Right forelimb (tissue), 1 donor: ENCODE measurements around the gene ZNF776.
"Not testable (repeated sequence)": the region's sequence is repeated elsewhere in the genome, so short reads cannot be mapped to it uniquely, and the experiment has no call there.

Experiments
- DNase-seq: peaks from one replicate; pipeline ENCODE4 v3.0.0-alpha.2; 2018

ZNF776 gene

GRCh38 chr19:57746580-57747471 is at the start of gene ZNF776:
TSS of gene ZNF776 (plus strand) at chr19:57746815. CDS start at chr19:57747059, 244 bp downstream.
- DNase-seq, result peak; percentile 87

- DNase-seq, result no peak
Measured at GRCh38 chr19:57701625-57702024, 45.0 kb upstream of the ZNF776 start.

- DNase-seq, result no peak
Measured at GRCh38 chr19:57706346-57706745, 40.3 kb upstream of the ZNF776 start.

GRCh38 chr19:57708641-57709361 is 37.8 kb upstream of the ZNF776 start, which contains the start of gene ZNF154:
TSS of gene ZNF154 (minus strand) at chr19:57709204. CDS start at chr19:57708971, 233 bp downstream.
- DNase-seq, result peak; percentile 82

GRCh38 chr19:57709616-57710015 is 37.0 kb upstream of the ZNF776 start:
- DNase-seq, result no peak

GRCh38 chr19:57712222-57712621 is 34.4 kb upstream of the ZNF776 start:
- DNase-seq, result no peak

- DNase-seq, result no peak
Measured at GRCh38 chr19:57719424-57719823, 27.2 kb upstream of the ZNF776 start.

- no peak for DNase-seq
Measured at GRCh38 chr19:57719901-57720519, 26.6 kb upstream of the ZNF776 start.

GRCh38 chr19:57720878-57721277 is 25.7 kb upstream of the ZNF776 start:
- DNase-seq, result no peak

- DNase-seq, result not testable (repeated sequence)
Measured at GRCh38 chr19:57738320-57738719, 8.3 kb upstream of the ZNF776 start.

- not testable (repeated sequence) for DNase-seq
Measured at GRCh38 chr19:57738770-57739169, 7.8 kb upstream of the ZNF776 start.

- no peak for DNase-seq
Measured at GRCh38 chr19:57747472-57747807, 825 bp downstream of the ZNF776 start.

GRCh38 chr19:57748029-57748428 is 1.4 kb downstream of the ZNF776 start:
- no peak for DNase-seq

GRCh38 chr19:57754091-57754673 is 7.6 kb downstream of the ZNF776 start:
- DNase-seq, result no peak

- no peak for DNase-seq
Measured at GRCh38 chr19:57755031-57755430, 8.4 kb downstream of the ZNF776 start.

- no peak for DNase-seq
Measured at GRCh38 chr19:57757941-57758340, 11.3 kb downstream of the ZNF776 start.

- DNase-seq, result no peak
Measured at GRCh38 chr19:57759096-57759495, 12.5 kb downstream of the ZNF776 start.

- DNase-seq, result peak; percentile 89
Measured at GRCh38 chr19:57769345-57770131, 22.9 kb downstream of the ZNF776 start, which contains the start of gene ZNF586. TSS of gene ZNF586 (plus strand) at chr19:57769676. CDS start at chr19:57769843, 167 bp downstream.

GRCh38 chr19:57771417-57771816 is 24.8 kb downstream of the ZNF776 start:
- no peak for DNase-seq

GRCh38 chr19:57773488-57773887 is 26.9 kb downstream of the ZNF776 start:
- DNase-seq, result no peak

GRCh38 chr19:57776764-57777296 is 30.2 kb downstream of the ZNF776 start:
- DNase-seq, result no peak

GRCh38 chr19:57778336-57778735 is 31.7 kb downstream of the ZNF776 start:
- DNase-seq, result no peak
